A673 (cell line): ENCODE measurements around the gene KRT15. TPM values are rescaled to one million over a fixed set of nuclear protein-coding genes. Genes with fewer than 3 reads are reported as not detected.

Experiments used
- BruUV-seq: library from RNA; stranded (reverse); fragments of 400-500 nt; replicated peaks from 2 replicates; lab custom pipeline; 2021; lab: Mats Ljungman, UMichigan
- CTCF ChIA-PET: fragments of 300-600 bp; sonication (Branson Sonifier 250); formaldehyde crosslinking; loops from one replicate; lab custom pipeline; 2022; ENCODE audit warnings: antibody characterized with exemption; lab: Charles Lee
- POLR2A ChIA-PET: fragments of 300-600 bp; sonication (Branson Sonifier 250); formaldehyde crosslinking; loops from one replicate; lab custom pipeline; 2022; ENCODE audit warnings: antibody characterized with exemption; ENCODE audit not compliant: low non-redundant PET; lab: Charles Lee
- DNase-seq: peaks from one replicate; pipeline ENCODE4 v3.0.0-alpha.2; 2015; ENCODE audit warnings: low spot score
- H3K27ac ChIP-seq: fragments of 200-600 bp; sonication (generic); 2 replicates; pipeline ENCODE4 v1.5.1; 2016; ENCODE audit warnings: mixed run types, low read depth, mild to moderate bottlenecking, mixed read lengths, antibody characterized with exemption, low read length; ENCODE audit not compliant: poor library complexity, severe bottlenecking
- H3K27me3 ChIP-seq: fragments of 200-600 bp; sonication (generic); replicated peaks from 2 replicates; pipeline ENCODE4 v1.6.1; 2017; ENCODE audit warnings: mixed run types, low read depth, mild to moderate bottlenecking, mixed read lengths, antibody characterized with exemption, low read length; ENCODE audit not compliant: insufficient read depth, poor library complexity
- H3K36me3 ChIP-seq: fragments of 200-600 bp; sonication (generic); 2 replicates; pipeline ENCODE4 v1.6.1; 2016; ENCODE audit warnings: mixed run types, mild to moderate bottlenecking, mixed read lengths, antibody characterized with exemption, low read length; ENCODE audit not compliant: insufficient read depth, poor library complexity, severe bottlenecking
- H3K4me1 ChIP-seq: fragments of 200-600 bp; sonication (generic); 2 replicates; pipeline ENCODE4 v1.6.1; 2017; ENCODE audit warnings: mixed run types, mild to moderate bottlenecking, mixed read lengths, antibody characterized with exemption, low read length; ENCODE audit not compliant: insufficient read depth, poor library complexity, severe bottlenecking
- H3K4me3 ChIP-seq: fragments of 200-600 bp; sonication (generic); 2 replicates; pipeline ENCODE4 v1.5.1; 2016; ENCODE audit warnings: low read depth, mixed run types, mild to moderate bottlenecking, mixed read lengths, low read length; ENCODE audit not compliant: poor library complexity, severe bottlenecking
- H3K9me3 ChIP-seq: fragments of 200-600 bp; sonication (generic); 2 replicates; pipeline ENCODE4 v1.6.1; 2016; ENCODE audit warnings: mixed run types, low read depth, mild to moderate bottlenecking, mixed read lengths, antibody characterized with exemption, low read length; ENCODE audit not compliant: poor library complexity, severe bottlenecking
- CTCF ChIP-seq: fragments of 300-800, 200-600 bp; sonication (generic); conservative IDR thresholded peaks from 2 replicates; pipeline ENCODE4 v1.5.1; 2017; ENCODE audit warnings: low read depth, mild to moderate bottlenecking, antibody characterized with exemption, low read length, moderate library complexity, mixed read lengths
- EZH2 ChIP-seq: fragments of 200-600 bp; sonication (generic); IDR thresholded peaks from 2 replicates; pipeline ENCODE4 v1.6.1; 2017; ENCODE audit warnings: borderline replicate concordance, low read depth, mild to moderate bottlenecking, mixed read lengths, antibody characterized with exemption, low read length; ENCODE audit not compliant: poor library complexity, severe bottlenecking
- intact Hi-C: fragments of 100-400 bp; cut with micrococcal nuclease; formaldehyde crosslinking; loops from one replicate; pipeline ENCODE4 v1.10.0; 2022; ENCODE audit not compliant: unreplicated experiment
- total RNA-seq: library from RNA; stranded (reverse); gene quantifications from 2 replicates; pipeline ENCODE4 v1.2.3, GENCODE V29; 2021

KRT15 gene
- total RNA-seq, 1 experiment from 2014 or later, result not detected

GRCh38 chr17:41490000-41490990 is 28.4 kb downstream of the KRT15 start:
- ChIA-PET POLR2A (no interaction called here), CTCF (no interaction called here)
- Histone ChIP-seq H3K4me1 (no peaks in the 10 kb centered on the region), H3K27me3 (no peaks in the 10 kb centered on the region), H3K27ac (no peak overlapping the region), H3K4me3 (no peak overlapping the region), H3K36me3 (no peaks in the 10 kb centered on the region), H3K9me3 (no peaks in the 10 kb centered on the region)
- no TSS peak for BruUV-seq
- intact Hi-C loops, result no loop called here
- TF ChIP-seq EZH2 (no peak), CTCF (no peak)
- DNase-seq, result no peak

GRCh38 chr17:41489531-41489930 is 29.2 kb downstream of the KRT15 start, which contains the start of gene KRT36:
KRT36 (minus strand) TSS chr17:41489910; CDS start chr17:41489864, 46 bp downstream.
- POLR2A ChIA-PET, result no interaction called here
- BruUV-seq, result no TSS peak
- CTCF ChIA-PET, result no interaction called here

More at GRCh38 chr17:41489531-41489930, 29.2 kb downstream of the KRT15 start, which contains the start of gene KRT36:
- Histone ChIP-seq H3K27ac (no peak within 1 kb of the TSS), H3K36me3 (no peaks in the 10 kb centered on the region), H3K27me3 (no peaks in the 10 kb centered on the region), H3K4me3 (no peak within 1 kb of the TSS), H3K9me3 (no peaks in the 10 kb centered on the region), H3K4me1 (no peaks in the 10 kb centered on the region)
- intact Hi-C loops, result no loop called here
- TF ChIP-seq EZH2 (no peak), CTCF (no peak)
- DNase-seq, result no peak
